Fibroblast of the conjunctiva (primary cell): ENCODE results near the gene ABAT.

Experiments
- DNase-seq: peaks from one replicate; pipeline ENCODE4 v3.0.0-alpha.2; 2010; ENCODE audit warnings: low read depth

ABAT gene

DNA sequence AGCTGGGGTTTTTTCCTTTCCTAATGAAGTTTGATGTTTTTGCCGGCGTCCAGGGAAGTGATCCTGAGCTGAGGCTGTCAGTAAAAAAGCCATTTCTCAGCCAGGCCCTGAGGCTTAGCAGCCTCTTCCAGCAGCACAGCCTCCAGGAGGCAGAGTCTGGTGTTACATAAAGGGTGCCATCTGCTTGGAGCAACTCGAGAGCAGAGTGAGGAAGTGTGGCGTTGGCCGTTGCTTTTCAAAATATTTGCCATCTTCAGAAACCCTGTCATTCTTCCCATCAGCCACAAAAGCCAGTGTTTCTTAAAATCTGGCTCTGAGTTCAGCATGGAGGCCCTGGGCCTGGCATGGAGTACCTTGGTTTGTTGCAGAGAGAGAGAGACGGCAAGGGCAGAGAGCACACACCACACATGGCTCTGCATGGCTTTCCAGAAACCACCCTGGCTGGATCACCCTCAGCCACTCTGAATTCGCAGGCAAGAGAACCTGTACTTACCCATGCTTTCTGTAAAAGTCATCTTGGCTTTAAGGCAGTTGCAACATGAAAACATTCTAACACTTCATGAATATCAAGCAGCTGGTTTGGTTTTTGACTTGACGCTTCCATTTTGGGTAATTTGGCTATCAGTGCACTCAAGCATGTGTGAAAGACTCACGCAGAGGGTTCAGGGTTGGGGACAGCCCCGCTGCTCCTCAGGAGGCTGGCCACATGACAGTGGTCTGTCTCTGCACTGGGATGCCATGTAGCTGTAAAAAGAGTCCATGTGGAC is 144.3 kb downstream of the ABAT start:
- DNase-seq = no peak

DNA sequence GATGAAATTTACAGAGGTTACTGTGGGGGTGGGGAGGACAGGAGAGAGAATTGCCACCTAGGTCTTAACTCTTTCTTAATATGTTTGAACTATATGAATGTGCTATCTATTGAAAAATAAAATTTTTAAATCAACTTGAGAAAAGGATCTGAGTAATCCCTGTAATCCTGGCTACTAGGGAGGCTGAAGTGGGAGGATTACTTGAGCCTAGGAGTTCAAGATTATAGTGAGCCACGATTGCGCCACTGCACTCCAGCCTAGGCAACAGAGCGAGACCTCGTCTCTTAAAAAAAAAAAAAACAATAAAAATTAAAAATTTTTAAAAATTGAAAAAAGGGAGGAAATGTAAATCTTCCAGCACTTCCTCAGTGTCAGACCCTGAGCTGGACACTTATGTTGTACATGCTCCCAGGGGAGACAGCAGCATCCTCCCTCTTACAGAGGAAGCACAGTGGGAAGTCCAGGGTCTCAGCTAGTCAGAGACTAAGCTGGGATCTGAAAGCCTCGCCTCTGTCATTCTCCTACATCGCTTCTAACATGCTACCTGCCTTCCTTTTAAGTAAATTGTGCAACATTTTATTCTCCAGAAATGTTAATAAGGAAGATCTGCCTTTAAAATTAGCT is 145.1 kb downstream of the ABAT start:
- no peak for DNase-seq

DNA sequence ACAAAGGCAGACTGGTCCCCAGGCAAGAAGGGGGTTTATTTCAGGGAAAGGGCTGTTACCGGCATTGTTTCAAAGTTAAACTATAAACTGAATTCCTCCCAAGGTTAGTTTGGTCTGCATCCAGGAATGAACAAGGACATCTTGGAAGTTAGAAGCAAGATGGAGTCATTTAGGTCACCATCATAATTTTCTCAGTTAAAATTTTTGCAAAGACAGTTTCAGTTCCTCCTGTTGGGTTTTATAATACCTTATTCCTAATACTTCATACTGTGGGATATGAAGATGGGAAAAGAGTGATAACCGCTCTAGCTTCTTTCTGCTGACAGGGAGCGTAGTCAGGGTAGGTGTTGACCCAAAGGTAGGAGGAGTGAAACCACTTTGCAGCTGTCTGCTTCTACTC is 148.0 kb downstream of the ABAT start:
- DNase-seq = no peak

DNA sequence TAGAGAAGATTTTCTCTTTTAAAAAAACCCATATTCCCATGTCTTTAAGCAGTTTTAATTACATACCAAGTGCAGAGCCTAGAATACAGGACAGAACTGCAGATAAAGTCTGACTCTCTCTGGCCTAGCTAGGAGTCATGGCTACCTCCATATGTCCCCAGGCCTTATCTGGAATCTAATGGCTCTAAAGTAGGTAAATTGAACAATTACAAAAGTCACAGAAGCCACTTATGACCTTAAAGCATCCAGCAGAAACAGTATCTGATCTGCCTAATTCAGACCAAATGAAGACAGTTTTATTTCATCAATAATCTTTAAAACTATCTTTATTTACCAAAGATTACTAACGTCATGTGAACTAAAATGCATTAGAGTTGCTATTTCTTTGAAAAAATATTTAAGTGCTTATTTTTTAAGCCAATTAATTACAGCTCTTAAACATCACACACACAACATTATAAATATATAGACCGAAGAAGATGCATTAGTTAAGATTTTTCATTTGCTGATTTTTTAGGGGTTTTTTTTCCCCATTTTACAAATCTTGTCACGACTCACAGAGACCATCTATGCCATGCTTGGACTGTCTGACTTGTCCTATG is 152.0 kb downstream of the ABAT start:
- DNase-seq = no peak

DNA sequence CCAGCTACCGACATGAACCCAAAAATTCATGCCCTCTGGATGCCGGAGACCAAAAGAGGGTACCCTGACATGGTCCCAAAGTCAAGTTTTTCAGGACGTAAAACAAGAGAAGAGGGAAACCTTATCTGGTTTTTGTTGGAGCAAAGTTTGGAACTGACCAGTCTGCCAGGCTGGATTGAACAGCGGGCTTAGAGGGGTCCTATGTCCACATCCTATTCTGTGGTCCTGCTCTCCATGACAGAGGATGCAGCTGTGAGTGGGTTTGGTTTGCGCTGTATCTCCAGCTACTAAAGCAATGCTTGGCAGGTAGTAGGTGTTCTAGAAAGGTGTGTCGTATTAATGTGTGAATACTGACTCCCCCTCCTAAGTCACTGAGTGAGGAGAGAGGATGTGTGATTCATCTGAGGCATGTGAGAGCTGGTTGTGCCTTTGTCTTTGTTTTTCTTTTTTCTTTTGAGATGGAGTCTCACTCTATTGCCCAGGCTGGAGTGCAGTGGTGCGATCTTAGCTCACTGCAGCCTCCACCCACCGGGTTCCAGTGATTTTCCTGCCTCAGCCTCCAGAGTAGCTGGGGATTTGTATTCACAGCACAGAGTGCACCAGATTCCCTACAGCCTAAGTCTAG is 154.2 kb downstream of the ABAT start:
- no peak for DNase-seq

DNA sequence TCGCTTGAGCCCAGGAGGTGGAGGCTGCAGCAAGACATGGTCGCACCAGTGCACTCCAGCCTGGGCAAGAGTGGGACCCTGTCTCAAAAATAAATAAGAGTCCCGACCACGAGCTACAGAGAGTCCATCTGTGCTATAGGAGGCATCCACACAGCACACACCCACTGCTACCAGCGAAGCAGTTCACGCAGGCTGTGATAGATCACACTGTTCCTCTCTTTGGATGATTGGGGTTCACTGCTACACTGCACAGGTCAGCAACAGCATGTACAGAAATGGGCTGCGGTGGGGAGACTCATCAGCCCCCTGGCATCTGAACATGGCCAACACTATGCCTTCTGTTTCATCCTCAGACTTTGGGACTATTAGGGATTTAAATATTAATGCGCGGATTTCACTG is 157.0 kb downstream of the ABAT start:
- DNase-seq = no peak

DNA sequence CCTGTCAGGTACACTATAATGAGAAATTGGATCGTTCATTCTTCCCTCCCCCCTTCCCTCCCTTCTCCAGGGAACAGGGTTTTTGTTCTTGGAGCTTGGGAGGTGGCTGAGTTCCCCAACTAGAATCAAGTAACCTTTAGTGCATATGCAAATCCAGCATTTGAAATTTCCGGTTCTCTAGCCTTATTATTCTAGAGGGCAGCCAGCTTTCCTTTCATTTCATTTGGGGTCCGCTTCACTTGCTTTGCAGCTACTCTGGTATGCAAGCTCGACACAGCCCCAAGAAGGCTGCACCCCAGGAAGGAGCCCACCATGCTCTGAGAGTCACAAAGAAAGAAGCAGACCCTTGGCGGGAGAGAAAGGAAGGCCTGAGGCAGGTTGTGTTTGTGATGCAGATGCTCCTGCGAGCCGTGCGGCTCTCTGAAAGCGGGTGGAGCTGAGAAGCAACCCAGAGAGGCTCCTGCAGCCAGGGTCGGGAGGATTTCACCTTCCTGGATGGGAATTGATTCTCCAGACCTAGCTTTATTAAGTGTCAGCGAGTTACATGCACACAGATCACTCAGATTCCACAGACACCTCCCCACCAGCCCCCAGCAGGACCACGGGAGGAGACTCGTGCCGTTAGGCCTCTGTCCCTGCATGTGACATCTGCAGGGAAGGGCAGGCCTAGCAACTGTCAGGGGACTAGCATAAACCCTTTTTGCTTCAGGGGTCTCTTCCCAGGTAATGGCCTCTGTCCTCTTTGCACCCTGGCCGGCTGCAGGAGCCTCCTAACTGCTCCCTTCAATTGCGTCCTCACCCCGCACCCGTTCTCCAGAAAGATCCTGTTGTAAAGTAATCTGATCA is 157.7 kb downstream of the ABAT start:
- no peak for DNase-seq

DNA sequence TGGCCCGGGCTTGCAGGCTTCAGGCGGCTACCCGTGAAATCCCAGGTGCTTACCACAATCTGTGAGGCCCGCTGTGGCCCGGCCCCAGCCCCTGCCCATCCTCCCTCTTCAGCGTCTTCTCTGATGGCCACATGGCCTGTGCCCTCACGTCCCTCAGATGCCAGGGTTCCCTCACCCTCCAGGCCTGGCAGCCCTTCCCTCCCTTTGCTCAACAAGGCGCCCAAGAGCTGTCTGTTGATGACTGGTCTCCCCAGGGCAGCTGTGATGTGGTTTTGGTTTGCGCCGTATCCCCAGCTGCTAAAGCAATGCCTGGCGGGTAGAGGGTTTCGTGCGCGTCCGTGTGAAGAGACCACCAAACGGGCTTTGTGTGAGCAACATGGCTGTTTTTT is 158.3 kb downstream of the ABAT start:
- no peak for DNase-seq
